ENCODE measurements around the gene GRIK4.

GRIK4 gene

DNA sequence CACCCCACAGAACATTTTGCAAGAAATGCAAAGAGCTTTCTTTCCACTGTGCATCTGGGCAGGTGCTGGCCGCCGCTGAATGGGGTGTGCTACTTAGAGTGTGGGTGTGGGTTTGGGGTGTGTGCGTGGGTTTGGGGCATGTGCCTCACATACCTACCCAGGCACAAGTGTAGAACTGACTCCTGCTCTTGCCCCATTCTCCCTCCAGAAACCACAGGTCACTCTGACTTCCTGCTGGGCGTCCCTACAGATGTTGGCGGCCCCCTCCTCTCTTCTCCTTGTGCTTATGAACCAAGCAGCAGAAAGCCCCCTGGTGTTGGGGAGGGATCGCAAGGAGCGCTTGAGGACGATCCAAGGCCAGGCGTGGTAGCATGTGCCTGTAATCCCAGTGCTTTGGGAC, 63.9 kb downstream of the GRIK4 start:
- Histone ChIP-seq H3K4me3 (ENCODE audit: severe bottlenecking) (no peak overlapping the region), H3K36me3 (ENCODE audit: low read depth) (no peaks in the 10 kb centered on the region), H3K4me1 (ENCODE audit: insufficient read depth, poor library complexity, severe bottlenecking) (no peaks in the 10 kb centered on the region), H3K9me3 (ENCODE audit: severe bottlenecking) (no peaks in the 10 kb centered on the region), H3K27me3 (ENCODE audit: insufficient read depth, poor library complexity, severe bottlenecking) (peaks cover 15% of the 10 kb centered on the region), H3K27ac (ENCODE audit: poor library complexity, severe bottlenecking) (no peak overlapping the region)
- TF ChIP-seq, protein P1, sequence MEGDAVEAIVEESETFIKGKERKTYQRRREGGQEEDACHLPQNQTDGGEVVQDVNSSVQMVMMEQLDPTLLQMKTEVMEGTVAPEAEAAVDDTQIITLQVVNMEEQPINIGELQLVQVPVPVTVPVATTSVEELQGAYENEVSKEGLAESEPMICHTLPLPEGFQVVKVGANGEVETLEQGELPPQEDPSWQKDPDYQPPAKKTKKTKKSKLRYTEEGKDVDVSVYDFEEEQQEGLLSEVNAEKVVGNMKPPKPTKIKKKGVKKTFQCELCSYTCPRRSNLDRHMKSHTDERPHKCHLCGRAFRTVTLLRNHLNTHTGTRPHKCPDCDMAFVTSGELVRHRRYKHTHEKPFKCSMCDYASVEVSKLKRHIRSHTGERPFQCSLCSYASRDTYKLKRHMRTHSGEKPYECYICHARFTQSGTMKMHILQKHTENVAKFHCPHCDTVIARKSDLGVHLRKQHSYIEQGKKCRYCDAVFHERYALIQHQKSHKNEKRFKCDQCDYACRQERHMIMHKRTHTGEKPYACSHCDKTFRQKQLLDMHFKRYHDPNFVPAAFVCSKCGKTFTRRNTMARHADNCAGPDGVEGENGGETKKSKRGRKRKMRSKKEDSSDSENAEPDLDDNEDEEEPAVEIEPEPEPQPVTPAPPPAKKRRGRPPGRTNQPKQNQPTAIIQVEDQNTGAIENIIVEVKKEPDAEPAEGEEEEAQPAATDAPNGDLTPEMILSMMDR (IDR thresholded peaks at IDR 0.05; ENCODE audit: poor library complexity, severe bottlenecking), result no peak
- DNase-seq (ENCODE audit: low spot score) (no peak), ATAC-seq (ENCODE audit: low read depth) (no peak)

DNA sequence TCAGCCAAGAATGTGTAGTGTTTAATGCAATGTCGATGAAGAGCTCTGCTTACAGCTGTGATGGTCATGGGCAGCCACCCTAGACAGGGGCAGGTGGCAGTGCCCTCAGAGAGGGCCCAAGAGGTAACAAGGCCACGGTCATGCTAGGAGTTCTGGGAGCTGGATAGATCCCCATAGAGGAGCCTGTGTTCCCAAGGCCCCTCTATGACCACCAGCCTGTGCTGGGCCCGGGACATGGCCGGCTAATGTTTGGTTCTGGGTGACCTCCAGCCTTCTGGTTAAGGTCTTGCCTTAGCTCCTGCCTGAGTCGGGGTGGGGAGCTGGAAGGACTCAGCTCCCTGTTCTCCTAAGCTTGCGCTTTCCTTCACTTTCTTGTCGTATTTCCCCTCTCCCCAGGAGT, 65.1 kb downstream of the GRIK4 start:
- H3K9me3 ChIP-seq (ENCODE audit: severe bottlenecking), result no peaks in the 10 kb centered on the region
- H3K4me1 ChIP-seq (ENCODE audit: insufficient read depth, poor library complexity, severe bottlenecking), result no peaks in the 10 kb centered on the region
- TF ChIP-seq, protein P1 (IDR thresholded peaks at IDR 0.05; ENCODE audit: poor library complexity, severe bottlenecking), result no peak
- ATAC-seq (ENCODE audit: low read depth) (no peak), DNase-seq (ENCODE audit: low spot score) (no peak)
- H3K4me3 ChIP-seq (ENCODE audit: severe bottlenecking), result no peak overlapping the region
- H3K27me3 ChIP-seq (ENCODE audit: insufficient read depth, poor library complexity, severe bottlenecking), result peaks cover 20% of the 10 kb centered on the region
- H3K36me3 ChIP-seq (ENCODE audit: low read depth), result no peaks in the 10 kb centered on the region
- no peak overlapping the region for H3K27ac ChIP-seq (ENCODE audit: poor library complexity, severe bottlenecking)

DNA sequence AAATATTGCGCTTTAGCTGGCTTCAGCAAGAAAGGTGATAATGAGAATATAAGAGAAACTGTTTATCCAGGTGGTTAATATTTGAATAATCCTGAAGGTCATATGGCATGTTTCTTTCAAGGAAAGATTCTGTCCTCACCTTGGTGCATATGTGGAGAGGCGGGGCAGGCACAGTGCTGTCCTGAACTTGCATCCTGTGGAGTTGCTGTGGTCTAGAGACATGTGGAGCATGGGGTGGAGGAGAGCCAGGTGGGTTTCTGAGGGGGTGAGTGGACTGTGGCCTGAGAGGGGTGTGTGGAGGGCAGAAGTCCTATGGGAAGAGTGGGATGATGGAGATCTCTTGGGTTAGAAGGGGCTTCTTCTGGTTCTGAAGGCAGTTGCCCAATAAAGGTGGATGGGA, 65.5 kb downstream of the GRIK4 start:
- H3K4me3 ChIP-seq (ENCODE audit: severe bottlenecking), result no peak overlapping the region
- H3K9me3 ChIP-seq (ENCODE audit: severe bottlenecking), result no peaks in the 10 kb centered on the region
- H3K27ac ChIP-seq (ENCODE audit: poor library complexity, severe bottlenecking), result no peak overlapping the region
- no peaks in the 10 kb centered on the region for H3K4me1 ChIP-seq (ENCODE audit: insufficient read depth, poor library complexity, severe bottlenecking)
- H3K27me3 ChIP-seq (ENCODE audit: insufficient read depth, poor library complexity, severe bottlenecking), result peaks cover 20% of the 10 kb centered on the region
- DNase-seq (ENCODE audit: low spot score), result no peak
- no peaks in the 10 kb centered on the region for H3K36me3 ChIP-seq (ENCODE audit: low read depth)
- ATAC-seq (ENCODE audit: low read depth), result no peak
- TF ChIP-seq, protein P1 (IDR thresholded peaks at IDR 0.05; ENCODE audit: poor library complexity, severe bottlenecking), result no peak

DNA sequence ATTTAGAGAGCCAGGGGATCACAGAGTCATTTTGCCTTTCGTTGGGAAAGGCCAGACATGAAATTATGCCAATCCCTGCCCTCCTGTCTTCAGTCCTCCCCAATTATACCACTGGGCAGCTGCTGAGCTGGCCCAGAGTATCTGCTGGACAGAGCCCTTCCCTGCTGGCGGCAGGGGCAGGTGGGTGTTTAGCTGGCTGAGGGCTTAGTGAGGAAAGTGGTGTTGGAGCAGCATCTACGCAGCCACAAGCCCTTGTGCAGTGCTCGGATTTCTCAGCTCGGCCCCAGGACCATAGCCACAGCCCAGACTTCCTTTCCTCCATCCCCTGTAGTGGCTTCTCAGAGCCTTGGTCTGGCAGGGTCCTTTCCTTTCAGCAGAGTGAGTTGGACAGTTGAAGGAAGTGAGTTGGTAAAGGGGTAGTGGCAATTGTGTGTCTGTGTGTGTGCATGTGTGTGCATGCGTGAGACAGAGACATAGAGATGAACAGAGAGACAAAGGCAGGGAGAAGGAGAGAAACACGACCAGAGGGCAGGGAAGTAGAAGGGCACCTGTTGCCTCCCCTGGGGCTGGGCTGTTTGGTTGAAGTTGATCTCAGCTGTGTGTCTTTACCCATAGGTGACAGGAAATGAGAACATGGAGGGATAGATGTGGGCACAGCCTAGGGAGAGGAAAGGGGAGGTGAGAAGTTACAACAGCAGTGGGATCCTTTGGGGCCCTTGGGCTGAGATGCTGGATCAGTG, 66.2 kb downstream of the GRIK4 start:
- H3K27ac ChIP-seq (ENCODE audit: poor library complexity, severe bottlenecking), result no peak overlapping the region
- TF ChIP-seq, protein P1 (IDR thresholded peaks at IDR 0.05; ENCODE audit: poor library complexity, severe bottlenecking), result no peak
- no peak for ATAC-seq (ENCODE audit: low read depth)
- no peak overlapping the region for H3K4me3 ChIP-seq (ENCODE audit: severe bottlenecking)
- no peak for DNase-seq (ENCODE audit: low spot score)
- H3K4me1 ChIP-seq (ENCODE audit: insufficient read depth, poor library complexity, severe bottlenecking), result no peaks in the 10 kb centered on the region
- H3K36me3 ChIP-seq (ENCODE audit: low read depth), result no peaks in the 10 kb centered on the region
- H3K9me3 ChIP-seq (ENCODE audit: severe bottlenecking), result no peaks in the 10 kb centered on the region
- peaks cover 20% of the 10 kb centered on the region for H3K27me3 ChIP-seq (ENCODE audit: insufficient read depth, poor library complexity, severe bottlenecking)

DNA sequence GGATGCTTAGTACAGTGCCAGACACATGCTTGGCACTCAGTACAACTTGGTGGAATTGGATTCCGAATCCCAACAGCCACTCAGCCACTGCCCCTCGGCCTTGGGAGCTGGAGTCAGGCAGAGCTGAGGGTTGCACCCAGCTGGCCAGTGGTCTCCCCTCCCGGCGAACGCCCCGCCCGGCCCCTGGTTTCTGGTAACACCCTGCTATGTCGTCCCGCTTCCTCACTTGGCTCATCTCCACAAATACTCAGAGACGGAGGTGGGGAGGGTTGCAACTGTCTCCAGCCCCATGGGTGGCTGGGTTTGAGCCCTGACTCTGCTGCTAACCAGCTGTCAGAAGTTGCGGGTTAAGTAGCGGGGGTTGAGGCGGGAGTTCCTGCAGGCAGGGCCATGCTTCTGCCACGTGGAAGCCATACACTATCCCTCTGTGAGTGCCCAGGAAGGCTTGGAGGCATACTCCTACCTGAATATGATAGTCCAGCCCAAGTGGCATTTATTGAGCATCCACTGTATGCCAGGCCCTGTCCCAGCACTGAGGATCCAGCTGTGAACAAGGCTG, 67.1 kb downstream of the GRIK4 start:
- ATAC-seq (ENCODE audit: low read depth), result no peak
- H3K27me3 ChIP-seq (ENCODE audit: insufficient read depth, poor library complexity, severe bottlenecking), result peaks cover 20% of the 10 kb centered on the region

More for the DNA sequence above, 67.1 kb downstream of the GRIK4 start:
- H3K4me1 ChIP-seq (ENCODE audit: insufficient read depth, poor library complexity, severe bottlenecking), result no peaks in the 10 kb centered on the region
- H3K36me3 ChIP-seq (ENCODE audit: low read depth), result no peaks in the 10 kb centered on the region
- H3K27ac ChIP-seq (ENCODE audit: poor library complexity, severe bottlenecking), result no peak overlapping the region
- DNase-seq (ENCODE audit: low spot score), result no peak
- TF ChIP-seq, protein P1 (IDR thresholded peaks at IDR 0.05; ENCODE audit: poor library complexity, severe bottlenecking), result no peak
- H3K4me3 ChIP-seq (ENCODE audit: severe bottlenecking), result no peak overlapping the region
- H3K9me3 ChIP-seq (ENCODE audit: severe bottlenecking), result no peaks in the 10 kb centered on the region

Measured in RWPE2 (cell line).